Cortex of kidney (tissue), 1 donor: ENCODE results near the gene MAPK1.
"Not testable (repeated sequence)": the region's sequence is repeated elsewhere in the genome, so short reads cannot be mapped to it uniquely, and the experiment has no call there.

Experiments used
- DNase-seq: peaks from one replicate; lab custom pipeline; 2025; lab: John Stamatoyannopoulos, UW

The MAPK1 gene

DNA sequence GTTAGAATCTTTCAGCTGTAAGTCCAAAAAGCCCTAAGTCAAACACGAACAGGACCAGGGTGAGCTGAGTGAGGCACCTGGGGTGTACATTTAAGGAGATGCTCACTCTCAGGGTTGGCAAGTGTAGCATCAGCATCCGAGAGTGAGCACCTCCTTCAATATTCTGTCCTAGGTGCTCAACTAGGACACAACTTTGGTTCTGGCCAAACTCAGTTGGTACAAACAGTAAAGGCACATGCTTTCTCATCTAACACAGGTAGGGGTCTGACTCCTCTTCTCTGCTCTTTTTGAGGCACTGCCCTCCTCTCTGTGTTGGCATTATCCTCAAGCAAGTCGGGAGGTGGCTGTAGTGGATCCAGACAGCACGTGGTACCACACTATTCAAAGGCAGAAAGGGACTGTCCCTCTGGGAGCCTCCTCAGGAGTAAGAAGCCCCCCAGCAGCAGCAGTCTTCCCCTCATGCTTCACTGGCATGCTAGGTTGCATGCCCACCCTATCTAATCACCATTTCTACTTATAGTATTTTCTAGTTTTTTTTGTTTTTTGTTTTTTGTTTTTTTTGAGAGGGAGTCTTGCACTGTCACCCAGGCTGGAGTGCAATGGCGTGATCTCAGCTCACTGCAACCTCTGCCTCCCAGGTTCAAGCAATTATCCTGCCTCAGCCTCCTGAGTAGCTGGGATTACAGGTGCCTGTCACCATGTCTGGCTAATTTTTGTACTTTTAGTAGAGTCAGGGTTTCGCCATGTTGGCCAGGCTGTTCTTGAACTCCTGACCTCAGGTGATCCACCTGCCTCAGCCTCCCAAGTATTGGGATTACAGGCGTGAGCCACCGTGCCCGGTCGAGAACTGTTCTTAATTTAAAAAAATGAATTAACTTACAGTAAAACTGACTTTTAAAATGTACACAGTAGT is 14.7 kb upstream of the MAPK1 start:
- no peak for DNase-seq

DNA sequence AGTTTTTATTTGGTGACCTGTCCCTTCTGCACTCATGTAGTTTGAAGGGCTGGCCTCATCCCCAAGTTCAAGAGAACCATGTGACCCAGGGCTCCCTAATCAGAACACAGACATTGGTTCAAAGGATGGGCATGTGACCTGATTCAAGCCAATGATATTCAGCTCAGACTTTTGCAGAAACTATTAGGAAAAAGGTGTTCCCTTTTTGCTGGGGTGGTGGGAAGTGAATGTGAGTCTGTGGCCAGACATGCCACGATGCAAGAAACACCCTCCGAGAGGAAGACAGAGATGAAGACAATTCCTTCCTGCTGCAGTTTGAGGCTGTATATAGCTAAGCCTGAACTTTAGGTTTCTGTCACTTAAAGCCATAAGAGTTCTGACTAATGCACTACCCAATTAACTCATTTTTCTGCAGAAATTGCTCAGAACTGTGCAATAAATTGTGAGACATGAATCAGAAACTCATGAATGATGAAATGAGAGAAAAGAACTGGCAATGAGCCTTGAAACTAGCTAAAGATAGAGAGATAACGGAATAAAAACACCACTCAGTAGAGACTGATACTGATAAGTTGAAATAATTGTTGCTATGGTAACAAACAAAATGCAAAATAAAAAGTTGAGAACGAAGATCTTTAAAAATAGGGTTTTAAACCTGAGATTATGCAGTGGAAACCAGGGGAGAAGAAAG is 9.2 kb upstream of the MAPK1 start:
- no peak for DNase-seq

DNA sequence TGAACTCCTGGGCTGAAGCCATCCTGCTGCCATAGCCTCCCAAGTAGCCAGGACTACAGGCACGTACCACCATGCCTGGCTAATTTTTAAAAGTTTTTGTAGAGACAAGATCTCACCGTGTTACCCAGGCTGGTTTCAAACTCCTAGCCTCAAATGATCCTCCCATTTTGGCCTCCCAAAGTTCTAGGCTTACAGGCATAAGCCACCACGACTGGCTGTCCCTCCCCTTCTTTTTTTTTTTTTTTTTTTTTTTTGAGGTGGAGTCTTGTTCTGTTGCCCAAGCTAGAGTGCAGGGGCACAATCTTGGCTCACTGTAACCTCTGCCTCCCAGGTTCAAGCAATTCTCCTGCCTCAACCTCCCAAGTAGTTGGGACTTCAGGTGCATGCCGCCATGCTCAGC is 7.5 kb upstream of the MAPK1 start:
- DNase-seq = not testable (repeated sequence)

DNA sequence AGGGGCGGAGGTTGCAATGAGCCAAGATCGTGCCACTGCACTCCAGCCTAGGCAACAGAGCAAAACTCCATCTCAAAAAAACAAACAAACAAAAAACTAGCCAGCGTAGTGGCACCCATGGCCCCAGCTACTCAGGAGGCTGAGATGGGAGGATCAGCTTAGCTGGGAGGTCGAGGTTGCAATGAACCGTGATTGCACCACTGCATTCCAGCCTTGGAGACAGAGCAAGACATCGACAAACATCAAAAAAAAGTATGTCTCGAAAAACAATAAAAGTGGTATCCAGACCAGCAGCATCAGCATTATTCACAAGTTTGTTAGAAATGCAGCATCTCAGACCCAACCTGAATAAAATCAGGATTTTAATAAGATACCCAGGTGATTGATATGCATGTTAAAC is 6.2 kb upstream of the MAPK1 start:
- no peak for DNase-seq

DNA sequence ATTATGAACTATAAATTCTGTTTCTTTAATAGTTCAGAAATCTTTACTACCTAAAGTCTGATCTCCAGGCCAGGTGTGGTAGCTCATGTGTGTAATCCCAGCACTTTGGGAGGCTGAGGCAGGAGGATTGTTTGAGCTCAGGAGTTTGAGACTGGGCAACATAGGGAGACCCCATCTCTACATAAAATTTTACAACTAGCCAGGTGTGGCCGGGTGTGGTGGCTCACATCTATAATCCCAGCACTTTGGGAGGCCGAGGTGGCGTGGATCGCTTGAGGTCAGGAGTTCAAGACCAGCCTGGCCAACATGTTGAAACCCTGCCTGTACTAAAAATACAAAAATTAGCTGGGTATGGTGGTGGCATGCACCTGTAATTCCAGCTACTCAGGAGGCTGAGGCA is 5.3 kb upstream of the MAPK1 start:
- DNase-seq = not testable (repeated sequence)

DNA sequence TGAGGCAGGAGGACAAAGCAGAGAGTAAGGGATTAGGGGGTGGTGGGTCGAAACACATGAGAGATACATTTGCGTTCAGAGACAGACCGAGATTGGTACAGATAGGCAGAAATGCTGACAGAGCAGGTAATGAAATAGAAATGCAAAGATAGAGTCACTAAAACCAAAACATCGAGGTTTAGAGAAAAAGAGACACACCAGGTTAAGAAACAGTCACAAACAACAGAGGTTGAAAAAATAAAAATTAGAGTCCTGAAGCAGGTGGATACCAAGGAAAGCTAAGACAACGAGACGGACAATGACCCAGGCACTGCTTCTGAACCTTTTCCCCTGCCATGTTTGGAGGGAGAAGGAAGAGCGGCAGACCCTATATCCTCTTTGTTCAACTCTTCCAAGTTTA is 1.2 kb upstream of the MAPK1 start:
- no peak for DNase-seq

DNA sequence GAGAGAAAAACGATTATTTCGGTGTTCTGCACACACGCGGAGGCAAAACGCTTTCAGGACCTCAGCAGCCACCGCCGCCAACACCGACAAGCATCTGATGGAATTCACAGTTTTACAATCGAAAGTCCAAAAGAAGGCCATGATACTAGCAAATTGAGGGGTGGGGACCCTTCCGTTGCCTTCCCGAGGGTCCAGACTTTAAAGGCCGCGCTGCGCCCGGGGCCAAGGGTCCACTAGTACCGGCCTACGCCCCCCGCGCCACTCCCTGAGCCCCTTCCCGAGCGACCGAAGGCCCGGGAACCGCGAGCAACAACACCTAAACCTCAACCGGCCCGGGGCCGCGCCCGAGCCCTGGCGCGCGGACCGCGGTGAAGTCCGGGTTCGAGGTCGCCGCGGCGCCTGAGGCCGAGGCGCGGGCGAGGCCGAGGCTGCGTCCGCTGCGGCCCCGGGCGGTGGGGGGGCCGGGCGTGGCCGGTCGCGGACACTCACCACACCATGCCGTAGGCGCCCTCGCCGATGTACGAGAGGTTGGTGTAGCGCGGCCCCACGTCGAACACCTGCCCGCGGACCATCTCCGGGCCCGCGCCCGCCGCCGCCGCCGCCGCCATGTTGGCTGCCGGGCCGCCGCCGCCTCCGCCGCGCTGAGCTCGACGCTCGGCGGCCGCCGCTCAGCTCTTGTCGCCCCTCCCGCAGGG is 465 bp downstream of the MAPK1 start:
- no peak for DNase-seq

DNA sequence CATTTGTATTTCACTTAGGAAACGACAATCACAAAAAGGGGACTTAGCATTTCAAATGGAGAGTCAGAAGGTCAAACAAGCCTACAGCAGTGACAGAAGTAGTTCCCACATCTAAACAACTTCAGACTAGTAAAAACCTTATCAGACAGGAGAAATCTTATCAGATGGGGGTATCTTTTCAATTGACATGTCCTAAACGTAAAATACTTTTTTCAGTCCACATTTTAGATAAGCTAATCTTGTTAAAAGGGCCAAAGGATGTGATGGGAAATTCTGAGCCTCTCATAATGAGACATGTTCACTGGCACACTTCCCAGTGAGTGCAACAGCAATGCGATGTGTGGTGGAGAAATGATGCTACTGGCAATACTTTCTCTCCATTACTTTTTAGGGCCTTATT is 2.4 kb downstream of the MAPK1 start:
- no peak for DNase-seq

DNA sequence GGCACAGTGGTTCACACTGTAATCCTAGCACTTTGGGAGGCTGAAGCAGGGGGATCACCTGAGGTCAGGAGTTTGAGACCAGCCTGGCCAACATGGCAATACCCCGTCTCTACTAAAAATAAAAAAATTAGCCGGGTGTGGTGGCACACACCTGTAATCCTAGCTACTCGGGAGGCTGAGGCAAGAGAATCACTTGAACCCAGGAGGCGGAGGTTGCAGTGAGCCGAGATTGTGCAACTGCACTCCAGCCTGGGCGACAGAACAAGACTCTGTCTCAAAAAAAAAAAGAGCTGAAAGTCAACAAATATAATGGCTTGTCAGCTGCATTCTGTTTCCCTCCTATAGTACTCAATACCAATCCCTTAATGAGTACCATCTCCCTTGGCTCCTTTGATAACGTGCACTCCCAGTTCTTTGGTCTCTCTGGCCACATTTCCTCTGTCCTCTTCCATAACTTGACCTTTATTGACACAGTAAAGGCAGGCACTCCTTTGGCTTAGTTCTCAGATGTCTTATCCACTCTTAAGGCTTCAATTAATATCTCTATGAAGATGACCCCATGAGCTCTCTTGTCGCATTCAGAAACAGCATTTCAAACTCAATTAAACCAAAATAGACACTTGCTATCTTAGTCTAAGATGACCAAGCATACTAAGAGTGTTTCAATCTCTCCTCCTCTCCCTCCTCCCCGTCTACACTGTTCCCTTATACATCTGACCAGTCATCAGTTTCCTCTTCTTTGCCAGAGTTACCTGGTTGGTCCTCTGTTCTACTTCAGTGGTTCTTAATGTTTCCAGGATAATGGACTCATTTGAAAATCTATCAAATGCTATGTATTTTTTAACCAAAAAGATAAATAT is 4.8 kb downstream of the MAPK1 start:
- DNase-seq = no peak

DNA sequence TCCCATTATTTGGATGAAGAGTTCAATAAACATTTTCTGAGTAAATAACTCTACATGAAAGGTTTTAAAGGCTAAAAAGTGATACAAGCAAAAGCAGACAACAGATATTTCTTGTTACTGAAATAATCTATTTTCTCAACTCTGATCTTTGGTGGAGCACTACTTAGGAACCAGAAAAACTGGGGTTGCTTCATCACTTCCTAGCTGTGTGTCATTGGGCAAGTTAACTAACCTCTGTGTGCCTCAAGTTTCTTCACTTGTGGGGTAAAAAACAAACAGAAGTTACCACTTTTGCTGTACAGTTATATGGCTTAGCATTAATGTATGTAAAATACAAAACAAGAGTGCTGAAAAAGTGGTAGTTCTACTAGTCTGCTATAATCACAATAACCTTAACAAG is 5.6 kb downstream of the MAPK1 start:
- DNase-seq = no peak

DNA sequence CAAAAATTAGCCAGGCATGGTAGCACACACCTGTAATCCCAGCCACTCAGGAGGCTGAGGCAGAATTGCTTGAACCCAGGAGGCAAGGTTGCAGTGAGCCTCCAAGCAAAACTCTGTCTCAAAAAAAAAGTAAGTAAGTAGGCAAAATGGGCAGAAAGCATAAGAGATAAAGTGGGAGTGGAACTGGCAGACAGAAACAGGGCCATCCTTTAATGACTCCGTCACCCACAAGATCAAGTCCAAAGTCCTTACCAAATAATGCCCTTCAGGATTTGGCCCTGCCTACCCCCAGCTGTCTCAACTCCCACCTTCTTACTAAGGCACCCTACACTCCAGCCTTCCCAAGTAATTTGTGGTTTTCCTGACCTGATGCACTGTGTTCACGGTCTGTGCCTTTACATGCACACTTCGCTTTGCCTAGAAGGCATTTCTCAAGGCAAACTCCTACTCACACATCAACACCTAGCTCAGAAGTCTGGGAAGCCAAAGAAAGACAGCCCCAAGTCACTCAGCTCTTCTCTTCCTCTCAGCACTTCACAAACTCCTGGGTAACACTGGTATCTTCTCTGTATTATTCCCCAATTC is 6.1 kb downstream of the MAPK1 start:
- no peak for DNase-seq

DNA sequence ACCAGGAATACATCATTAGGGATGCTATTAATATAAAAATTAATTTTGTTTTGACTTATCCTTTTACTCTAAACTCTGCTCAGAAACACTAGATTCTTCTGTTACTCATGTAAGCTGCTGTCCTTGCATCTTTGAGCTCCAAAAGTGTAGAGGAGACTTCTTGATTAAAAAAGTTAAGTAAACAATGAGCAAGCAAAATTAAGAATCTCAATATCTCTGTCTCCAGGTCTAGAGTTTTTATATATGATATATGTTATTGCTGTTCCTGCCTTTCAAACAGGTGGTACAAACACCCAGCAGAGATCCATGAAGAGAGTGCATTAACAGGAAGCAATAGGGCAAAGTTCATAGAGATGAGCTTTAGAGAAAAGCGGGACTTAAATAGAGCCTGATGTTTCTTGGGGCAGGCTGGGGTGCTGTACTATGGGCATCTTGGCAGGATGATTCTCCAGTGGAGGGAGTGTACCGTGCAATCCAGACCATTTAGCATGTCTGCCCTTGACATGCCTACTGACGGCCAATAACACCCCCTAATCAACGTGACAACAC is 6.9 kb downstream of the MAPK1 start:
- DNase-seq = no peak

DNA sequence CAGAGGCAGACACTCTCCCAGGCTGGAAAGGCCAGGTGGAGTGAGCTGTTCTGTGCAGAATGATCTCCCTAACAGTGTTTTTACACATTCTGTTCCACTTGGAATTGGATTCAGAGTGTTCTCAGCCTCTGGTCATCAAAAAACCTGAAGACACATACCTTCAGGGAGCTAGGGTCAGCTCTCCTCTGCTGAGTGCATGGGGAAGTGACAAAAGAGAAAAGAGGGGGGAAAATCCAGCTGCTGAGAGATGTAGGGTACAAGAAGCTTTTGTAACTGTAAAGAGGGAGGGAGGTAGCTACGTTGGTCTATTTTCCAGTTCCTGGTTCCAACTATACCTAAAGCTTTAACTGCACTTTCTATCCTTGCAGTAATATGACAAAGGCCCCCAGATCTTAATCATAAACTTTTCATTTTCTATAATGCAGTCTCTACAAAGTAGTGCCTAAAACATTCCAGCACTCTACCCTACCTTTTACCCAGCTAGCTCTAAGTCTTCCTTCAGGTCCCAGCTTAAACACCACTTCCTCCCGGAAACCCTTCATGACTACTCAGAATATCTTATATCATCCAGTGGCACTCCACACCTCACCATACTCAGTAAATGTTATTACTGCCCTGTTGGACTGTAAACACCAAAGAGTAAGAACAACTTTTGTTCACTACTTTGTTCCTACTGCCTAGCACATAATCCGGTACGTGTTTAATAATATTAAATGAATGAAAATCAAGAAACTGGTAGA is 9.2 kb downstream of the MAPK1 start:
- no peak for DNase-seq

DNA sequence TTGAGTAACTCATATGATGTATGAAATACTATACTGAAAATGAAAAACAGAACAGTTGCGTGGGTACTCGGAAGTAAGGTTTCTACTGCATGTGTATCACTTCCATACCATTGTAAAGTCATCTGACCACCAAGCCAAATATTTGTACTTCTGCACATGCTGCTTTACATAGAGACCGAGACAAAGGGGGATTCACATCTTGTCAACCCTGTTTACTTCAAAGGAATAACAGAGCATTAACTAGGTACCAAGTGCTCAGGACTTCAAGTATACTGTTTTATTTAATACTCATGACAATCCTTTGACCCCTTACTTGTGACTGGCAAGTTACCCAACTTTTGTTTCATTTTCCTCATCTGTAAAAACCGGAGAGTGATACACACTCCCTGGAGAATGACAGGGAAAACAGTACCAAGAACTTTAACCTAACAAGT is 9.9 kb downstream of the MAPK1 start:
- DNase-seq = no peak

DNA sequence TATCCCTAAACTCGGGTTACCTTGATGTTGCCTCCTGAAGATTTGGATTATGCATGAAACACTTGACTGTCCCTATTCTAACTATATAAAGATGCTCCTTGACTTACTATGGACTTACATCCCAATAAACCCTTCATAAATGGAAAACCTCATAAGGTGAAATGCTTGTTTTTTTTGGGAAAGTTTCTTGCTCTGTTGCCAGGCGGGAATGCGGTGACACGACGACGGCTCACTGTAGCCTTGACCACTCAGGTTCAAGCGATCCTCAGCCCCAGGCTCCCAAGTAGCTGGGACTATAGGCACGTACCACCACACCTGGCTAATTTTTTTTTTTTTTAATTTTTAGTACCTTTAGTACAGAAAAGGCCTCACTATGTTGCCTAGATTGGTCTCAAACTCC is 10.6 kb downstream of the MAPK1 start:
- DNase-seq = no peak

DNA sequence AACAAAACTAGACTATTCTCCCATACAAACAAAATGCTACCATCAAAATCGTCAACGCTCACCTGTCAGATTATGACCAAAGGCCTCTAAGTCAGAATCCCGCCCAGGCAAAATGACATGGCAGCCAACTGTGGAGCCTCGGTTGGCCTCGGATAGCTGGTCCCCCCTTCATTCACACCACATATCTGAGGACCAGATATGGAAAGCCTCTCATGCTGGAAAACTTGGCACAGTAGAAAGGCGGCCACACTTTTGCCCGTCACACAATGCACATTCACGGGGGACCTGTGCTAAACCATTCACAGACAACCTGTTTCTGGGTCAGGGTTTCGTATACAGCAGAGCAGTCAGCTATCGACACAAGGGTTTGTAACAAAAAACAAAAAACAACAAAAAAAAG is 11.2 kb downstream of the MAPK1 start:
- no peak for DNase-seq

DNA sequence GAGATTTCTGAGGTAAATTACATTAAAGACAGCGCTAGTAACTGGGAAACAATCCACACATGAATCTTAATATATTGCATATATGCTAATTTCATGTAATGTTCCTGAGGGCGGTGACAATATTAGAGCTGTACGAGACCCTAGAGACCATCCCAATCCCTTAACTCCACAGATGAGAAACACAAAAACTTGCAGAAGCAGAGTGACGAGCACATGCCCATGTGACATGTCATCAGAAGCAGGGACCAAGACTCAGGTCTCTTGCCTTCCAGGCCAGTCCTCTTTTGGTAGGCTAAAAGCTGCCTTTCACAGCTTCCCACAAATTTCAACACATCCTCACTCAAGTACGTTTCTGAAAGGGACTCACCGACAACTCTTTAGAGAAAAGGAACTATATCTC is 11.8 kb downstream of the MAPK1 start:
- DNase-seq = no peak

DNA sequence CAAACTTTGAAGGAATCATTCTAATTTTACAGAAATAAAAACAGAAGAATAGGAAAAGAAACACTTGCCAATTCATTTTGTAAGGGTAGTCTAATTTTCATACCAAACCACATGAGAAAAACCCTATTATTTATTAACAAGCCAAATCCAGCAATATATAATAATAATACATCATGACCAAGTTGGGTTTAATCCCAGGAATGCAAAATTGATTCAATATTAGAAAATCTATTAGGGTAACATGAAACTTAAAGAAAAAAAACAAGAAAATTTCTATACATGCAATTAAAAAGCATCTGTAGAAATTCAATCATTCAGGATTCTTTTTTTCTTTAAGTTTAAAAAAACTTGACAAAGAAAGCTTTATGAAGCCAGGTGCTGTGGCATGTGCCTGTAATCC is 16.8 kb downstream of the MAPK1 start:
- DNase-seq = no peak

DNA sequence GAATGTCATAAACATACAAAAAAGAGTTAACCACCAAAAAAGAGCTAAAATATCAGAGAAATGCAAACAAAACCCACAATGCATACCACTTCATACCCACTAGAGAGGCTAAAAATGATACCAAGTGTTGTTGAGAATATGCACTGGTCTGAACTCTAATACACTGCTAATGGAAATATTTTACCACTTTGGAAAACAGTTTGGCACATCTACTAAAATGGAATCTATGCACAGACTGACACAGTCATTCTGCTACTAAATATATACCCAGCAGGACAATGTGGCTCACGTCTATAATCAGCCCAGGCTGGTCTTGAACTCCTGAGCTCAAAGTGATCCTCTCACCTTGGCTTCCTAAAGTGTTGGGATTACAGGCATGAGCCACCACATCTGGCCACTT is 18.0 kb downstream of the MAPK1 start:
- DNase-seq = no peak

DNA sequence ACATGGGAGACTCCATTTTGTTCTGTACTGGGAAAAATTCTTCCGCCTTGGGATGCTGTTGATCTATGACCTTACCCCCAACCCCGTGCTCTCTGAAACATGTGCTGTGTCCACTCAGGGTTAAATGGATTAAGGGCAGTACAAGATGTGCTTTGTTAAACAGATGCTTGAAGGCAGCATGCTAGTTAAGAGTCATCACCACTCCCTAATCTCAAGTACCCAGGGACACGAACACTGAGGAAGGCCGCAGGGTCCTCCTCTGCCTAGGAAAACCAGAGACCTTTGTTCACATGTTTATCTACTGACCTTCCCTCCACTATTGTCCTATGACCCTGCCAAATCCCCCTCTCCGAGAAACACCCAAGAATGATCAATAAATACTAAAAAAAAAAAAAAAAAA is 19.4 kb downstream of the MAPK1 start:
- not testable (repeated sequence) for DNase-seq
